NCI-H187 (cell line): ENCODE measurements around the gene TMPRSS9.
A peak's percentile ranks its signal among the peaks of the same experiment; 100 is the strongest.
"Not testable (repeated sequence)": the region's sequence is repeated elsewhere in the genome, so short reads cannot be mapped to it uniquely, and the experiment has no call there.

Experiments
- DNase-seq, 2 experiments: peaks; one replicate each; lab custom pipeline; 2025; lab: John Stamatoyannopoulos, UW

TMPRSS9 gene

DNA sequence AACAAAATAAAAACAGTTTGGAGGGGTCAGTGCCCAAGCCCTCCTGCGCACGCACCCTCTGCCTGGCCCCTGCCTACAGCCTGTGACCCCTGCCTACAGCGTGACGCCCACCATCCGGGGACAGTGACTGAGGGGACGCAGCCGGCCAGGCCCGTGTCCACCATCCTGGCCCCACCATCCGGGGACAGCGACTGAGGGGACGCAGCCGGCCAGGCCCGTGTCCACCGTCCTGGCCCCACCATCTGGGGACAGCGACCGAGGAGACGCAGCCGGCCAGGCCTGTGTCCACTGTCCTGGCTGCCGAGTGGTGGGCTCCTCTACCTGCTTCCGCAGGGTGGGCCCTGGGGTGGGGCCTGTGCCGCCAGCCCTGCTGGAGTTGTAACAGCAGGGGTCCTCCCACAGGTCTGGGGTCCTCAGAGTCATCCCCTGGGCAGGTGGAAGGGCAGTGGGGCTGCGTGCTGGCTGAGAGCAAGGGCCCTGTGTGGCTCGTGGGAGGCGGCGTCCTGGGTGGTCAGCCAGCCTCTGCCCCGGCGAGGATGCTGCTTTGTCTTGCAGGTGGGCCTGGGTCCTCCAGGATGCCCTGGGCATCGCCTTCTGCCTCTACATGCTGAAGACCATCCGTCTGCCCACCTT, 17.3 kb upstream of the TMPRSS9 start:
- no peak for DNase-seq

GRCh38 chr19:2343289-2343982, 16.6 kb upstream of the TMPRSS9 start:
- no peak for DNase-seq

GRCh38 chr19:2344381-2344870, 15.6 kb upstream of the TMPRSS9 start:
- no peak for DNase-seq

- DNase-seq: no peak
Measured at GRCh38 chr19:2345076-2345475, 15.0 kb upstream of the TMPRSS9 start.

GRCh38 chr19:2345794-2346663, 14.0 kb upstream of the TMPRSS9 start:
- peak in 1 of 2 experiments; percentile 31 for DNase-seq

- not testable (repeated sequence) for DNase-seq
Measured at GRCh38 chr19:2349818-2350217, 10.2 kb upstream of the TMPRSS9 start.

DNA sequence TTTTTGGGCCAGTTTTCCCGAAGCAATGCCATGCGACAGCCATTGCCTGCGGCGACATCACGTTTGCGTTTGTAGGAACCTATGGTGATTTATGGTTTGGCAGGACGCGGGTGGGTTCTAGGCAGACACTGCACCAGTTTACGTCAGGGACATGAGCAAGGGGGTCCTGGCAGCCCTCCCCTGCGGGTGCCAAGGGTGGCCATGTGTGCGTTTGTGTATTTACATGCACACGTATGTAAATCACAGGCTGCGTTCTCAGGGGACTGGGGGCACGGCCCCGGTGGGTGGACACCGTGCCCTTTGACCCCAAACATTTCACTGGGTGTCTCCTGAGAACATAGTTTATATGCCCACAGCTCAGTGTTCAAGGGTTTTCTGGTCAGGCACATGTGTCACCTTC, 9.4 kb upstream of the TMPRSS9 start:
- no peak for DNase-seq

GRCh38 chr19:2351591-2351990, 8.5 kb upstream of the TMPRSS9 start:
- no peak for DNase-seq

DNA sequence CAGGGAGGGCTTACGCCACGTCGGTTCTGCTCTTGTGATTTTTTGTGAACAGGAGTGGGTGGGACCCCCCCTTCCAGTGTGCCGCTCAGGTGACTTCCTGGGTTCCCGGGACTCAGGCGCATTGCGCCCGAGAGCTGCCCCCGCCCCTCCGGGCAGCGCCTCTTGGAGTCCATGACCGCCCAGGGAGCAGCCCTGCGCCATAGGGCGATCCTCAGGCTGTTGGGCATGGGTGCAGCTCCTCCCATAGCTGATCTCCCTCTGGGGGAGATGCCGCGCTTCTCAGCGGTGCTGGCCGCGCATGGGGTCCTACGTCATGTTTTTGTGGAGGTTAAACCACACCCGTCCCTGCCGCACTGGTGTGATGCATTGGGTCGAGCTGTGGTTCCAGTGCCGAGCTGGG, 7.9 kb upstream of the TMPRSS9 start:
- DNase-seq: no peak

GRCh38 chr19:2353159-2353886, 6.7 kb upstream of the TMPRSS9 start:
- DNase-seq: no peak

DNA sequence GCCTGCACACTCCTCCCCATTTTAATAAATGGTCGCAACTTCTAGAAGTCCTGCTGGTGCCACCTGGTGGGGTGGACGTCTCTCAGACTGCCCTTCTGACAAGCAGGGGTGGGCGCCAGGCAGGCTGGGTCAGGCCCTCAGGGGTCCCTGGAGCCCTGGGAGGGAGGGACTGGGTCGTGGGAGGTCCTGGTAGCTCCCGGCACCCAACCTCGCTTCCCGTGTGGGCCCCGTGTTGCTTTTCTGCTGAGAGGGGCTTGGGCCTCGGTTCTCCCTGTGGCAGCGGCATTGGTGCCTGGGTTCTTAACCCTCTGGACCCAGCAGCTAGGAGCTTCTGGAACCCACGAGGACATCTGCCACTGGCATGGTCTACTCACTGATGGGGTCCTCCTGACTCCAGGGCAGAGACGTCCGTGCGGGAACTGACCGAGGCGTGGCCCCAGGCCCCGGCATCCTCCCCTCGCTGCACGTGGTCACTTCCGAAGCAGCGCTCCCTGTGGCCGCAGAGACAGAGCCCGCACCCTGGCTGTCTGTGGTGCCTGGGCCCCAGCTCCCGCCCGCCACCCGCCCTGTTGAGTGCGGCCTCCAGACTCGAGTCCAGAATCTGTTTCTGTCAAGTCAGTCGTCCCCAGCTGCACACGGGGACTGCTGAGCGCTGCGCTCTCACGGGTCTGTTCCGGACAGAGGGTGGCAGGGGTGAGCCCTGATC, 6.0 kb upstream of the TMPRSS9 start:
- no peak for DNase-seq

GRCh38 chr19:2354670-2355069, 5.4 kb upstream of the TMPRSS9 start:
- DNase-seq: no peak

DNA sequence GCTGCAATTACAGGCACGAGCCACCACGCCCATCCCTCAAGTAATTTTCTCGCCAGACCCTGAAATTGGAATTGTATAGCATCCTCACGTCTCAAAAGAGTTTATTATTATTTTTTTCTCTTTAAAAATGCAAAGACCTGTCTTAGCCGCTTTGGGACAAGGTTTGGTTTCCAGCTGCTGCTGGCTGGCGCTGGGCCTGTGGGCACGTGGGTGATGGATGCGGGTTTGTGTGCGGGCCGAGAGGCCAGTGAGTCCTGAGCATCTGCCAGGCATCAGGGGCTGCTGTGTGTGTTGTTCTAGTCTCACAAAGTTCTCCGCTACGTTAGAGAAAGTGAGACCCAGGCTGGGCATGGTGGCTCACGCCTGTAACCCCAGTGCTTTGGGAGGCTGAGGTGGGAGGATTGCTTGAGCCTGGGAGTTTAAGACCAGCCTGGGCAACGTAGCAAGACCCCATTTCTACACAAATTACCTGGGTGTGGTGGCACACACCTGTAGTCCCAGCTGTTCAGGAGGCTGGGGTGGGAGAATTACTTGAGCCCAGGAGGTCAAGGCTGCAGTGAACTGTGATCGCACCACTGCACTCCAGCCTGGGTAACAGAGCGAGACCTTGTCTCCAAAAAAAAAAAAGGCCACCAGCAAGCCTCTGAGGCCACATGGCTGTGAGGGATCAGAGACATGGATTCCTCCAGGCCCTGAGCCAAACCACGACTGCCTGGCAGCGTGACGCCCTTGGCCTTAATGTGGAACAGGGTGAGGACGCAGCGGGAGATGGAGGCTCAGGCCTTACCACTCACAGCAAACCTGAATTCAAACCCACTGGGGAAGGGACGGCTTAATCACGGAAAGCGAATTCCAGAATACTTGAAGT, 4.7 kb upstream of the TMPRSS9 start:
- DNase-seq: no peak

GRCh38 chr19:2356036-2356646, 3.9 kb upstream of the TMPRSS9 start:
- DNase-seq: no peak

- no peak for DNase-seq
Measured at GRCh38 chr19:2357279-2358206, 2.5 kb upstream of the TMPRSS9 start.

DNA sequence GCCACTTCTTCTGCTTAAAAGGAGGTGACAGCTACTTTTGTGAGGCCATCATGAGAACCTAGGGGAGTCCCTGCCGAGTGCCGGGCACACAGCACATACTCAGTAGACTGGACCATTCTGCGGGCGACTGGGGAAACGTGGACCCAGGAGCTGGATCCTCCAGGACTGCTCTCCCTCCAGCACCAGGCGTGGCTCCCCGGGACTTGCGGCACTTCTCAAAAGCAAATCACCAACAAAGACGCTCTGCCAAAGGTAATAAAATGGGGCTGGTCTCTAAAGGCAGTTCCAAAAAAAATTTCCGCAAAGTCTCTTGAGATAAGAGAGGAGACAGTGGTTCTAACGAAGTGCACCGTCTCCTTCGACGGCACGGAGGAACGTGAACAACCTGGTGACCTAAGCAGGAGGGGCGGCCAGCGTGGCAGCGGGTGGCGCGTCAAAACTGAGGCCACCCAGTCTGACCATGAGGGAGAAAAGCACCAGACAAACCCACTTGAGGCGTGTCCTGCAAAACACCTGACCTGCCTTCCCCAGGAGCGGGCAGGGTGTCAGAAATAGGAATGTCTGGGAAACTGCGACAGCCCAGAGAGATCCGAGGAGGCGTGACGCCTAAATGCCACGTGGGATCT, 1.4 kb upstream of the TMPRSS9 start:
- no peak for DNase-seq

GRCh38 chr19:2360833-2361232, 768 bp downstream of the TMPRSS9 start:
- DNase-seq: no peak
